ENCODE data around the gene PTPA. TPM values are rescaled to one million over a fixed set of nuclear protein-coding genes. Genes with fewer than 3 reads are reported as not detected.

The PTPA gene
- 10 to 100 TPM; 48.7 to 65.7 (median 51.9) TPM for total RNA-seq

- H3K4me3 ChIP-seq: peak within 1 kb of the TSS; percentile 70 to 99 (median 90)
Measured at GRCh38 chr9:129110740-129111527, at the start of gene PTPA, which contains the start of gene CRAT. TSS of gene PTPA (plus strand) at chr9:129111415. CDS start at chr9:129111601, 186 bp downstream. TSS of gene CRAT (minus strand) at chr9:129110793. CDS start at chr9:129110509, 284 bp downstream.

GRCh38 chr9:129063061-129063460 is 48.2 kb upstream of the PTPA start:
- Histone ChIP-seq H3K27me3 (no peaks in the 10 kb centered on the region), H3K4me1 (peaks cover 0 to 6% (median 0%) of the 10 kb centered on the region in 4 donors), H3K4me3 (no peak overlapping the region), H3K9me3 (no peaks in the 10 kb centered on the region), H3K36me3 (peaks cover 0 to 88% (median 0%) of the 10 kb centered on the region in 3 donors), H3K27ac (no peak overlapping the region)
- TF ChIP-seq POLR2A (IDR thresholded peaks at IDR 0.05) (no peak), CTCF (IDR thresholded peaks at IDR 0.05) (no peak)
- DNase-seq: no peak

More at GRCh38 chr9:129110740-129111527, at the start of gene PTPA, which contains the start of gene CRAT:
- Histone ChIP-seq H3K9me3 (no peaks in the 10 kb centered on the region), H3K27me3 (no peaks in the 10 kb centered on the region), H3K4me1 (peaks cover 0 to 46% (median 9%) of the 10 kb centered on the region in 4 donors), H3K27ac (peak within 1 kb of the TSS; percentile 91 to 99 (median 94)), H3K36me3 (peaks cover 0 to 20% (median 0%) of the 10 kb centered on the region in 3 donors)
- no peak for TF ChIP-seq CTCF (IDR thresholded peaks at IDR 0.05)
- TF ChIP-seq POLR2A (IDR thresholded peaks at IDR 0.05): peak; percentile 90 to 99
- DNase-seq: peak; percentile 98 to 99 (median 99)

- Histone ChIP-seq H3K27ac (no peak overlapping the region), H3K4me3 (no peak overlapping the region), H3K9me3 (no peaks in the 10 kb centered on the region), H3K4me1 (peaks cover 0 to 20% (median 8%) of the 10 kb centered on the region in 4 donors), H3K27me3 (no peaks in the 10 kb centered on the region), H3K36me3 (peaks cover 0 to 92% (median 0%) of the 10 kb centered on the region in 3 donors)
- TF ChIP-seq POLR2A (IDR thresholded peaks at IDR 0.05): no peak
- no peak for TF ChIP-seq CTCF (IDR thresholded peaks at IDR 0.05)
- DNase-seq: no peak
Measured at GRCh38 chr9:129064499-129064908, 46.7 kb upstream of the PTPA start.

GRCh38 chr9:129068110-129068509 is 43.1 kb upstream of the PTPA start:
- no peak for TF ChIP-seq CTCF (IDR thresholded peaks at IDR 0.05)
- no peak for TF ChIP-seq POLR2A (IDR thresholded peaks at IDR 0.05)
- H3K9me3 ChIP-seq: no peaks in the 10 kb centered on the region
- no peak for DNase-seq
- H3K27ac ChIP-seq: peak overlapping the region in 2 of 4 donors; percentile 65 to 83
- no peak overlapping the region for H3K4me3 ChIP-seq
- peaks cover 0 to 38% (median 14%) of the 10 kb centered on the region in 4 donors for H3K4me1 ChIP-seq
- no peaks in the 10 kb centered on the region for H3K27me3 ChIP-seq
- peaks cover 0 to 70% (median 0%) of the 10 kb centered on the region in 3 donors for H3K36me3 ChIP-seq

- Histone ChIP-seq H3K9me3 (no peaks in the 10 kb centered on the region), H3K27ac (peak overlapping the region; percentile 65 to 83 (median 76)), H3K27me3 (no peaks in the 10 kb centered on the region), H3K4me1 (peaks cover 0 to 38% (median 14%) of the 10 kb centered on the region in 4 donors), H3K36me3 (peaks cover 0 to 59% (median 0%) of the 10 kb centered on the region in 3 donors), H3K4me3 (peak overlapping the region in 1 of 4 donors; percentile 2)
- TF ChIP-seq POLR2A (IDR thresholded peaks at IDR 0.05) (no peak), CTCF (IDR thresholded peaks at IDR 0.05) (peak in 2 of 6 experiments; percentile 18 to 22)
- DNase-seq: peak; percentile 73 to 93 (median 90)
Measured at GRCh38 chr9:129068990-129069861, 42.0 kb upstream of the PTPA start.

Measured in Peyer's patch (tissue), 4 donors.